ENCODE data around the gene LARP6. TPM values are rescaled to one million over a fixed set of nuclear protein-coding genes. Genes with fewer than 3 reads are reported as not detected.
"Not testable (repeated sequence)": the region's sequence is repeated elsewhere in the genome, so short reads cannot be mapped to it uniquely, and the experiment has no call there.

LARP6 gene
- total RNA-seq, 3 donors from 2014 or later (not counting 1 experiment from before 2014, with no cell fraction given): not detected

DNA sequence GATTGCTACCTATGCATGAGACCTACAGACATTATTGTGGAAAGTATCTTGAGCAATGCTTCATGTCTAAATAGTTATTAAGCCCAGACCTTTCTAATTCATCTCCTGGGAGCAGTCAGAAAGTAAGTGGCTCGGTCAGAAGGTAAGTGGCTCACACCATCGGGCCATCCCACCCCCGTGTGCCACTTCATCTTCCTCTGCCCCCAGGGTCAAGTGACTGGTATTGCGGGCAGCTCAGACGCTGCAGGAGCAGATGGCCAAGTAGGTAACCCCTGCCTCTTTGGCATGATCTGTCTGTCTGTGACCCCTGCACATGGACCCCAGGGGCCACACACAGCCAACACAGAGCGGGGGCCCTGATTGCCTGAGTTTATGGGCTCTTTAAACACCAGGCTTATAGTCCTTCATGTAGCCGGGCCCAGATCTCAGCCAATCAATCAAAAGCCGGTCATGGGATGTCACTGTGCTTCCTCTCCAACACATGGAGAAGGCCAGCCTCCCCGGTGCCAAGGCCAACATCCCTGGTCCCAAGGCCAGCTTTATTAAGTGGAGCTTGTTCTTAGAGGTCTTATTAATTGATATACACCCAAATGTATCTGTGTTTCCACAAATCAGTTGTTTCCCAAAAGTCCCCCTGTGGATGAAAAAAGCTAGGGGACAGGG, 42.9 kb downstream of the LARP6 start:
- intact Hi-C loops (cut with micrococcal nuclease): loop anchor here (5.0 kb wide), 1 partner anchor 1334 kb away; no protein-coding TSS in a partner anchor
- no peak overlapping the region for H3K27ac Mint-ChIP-seq

DNA sequence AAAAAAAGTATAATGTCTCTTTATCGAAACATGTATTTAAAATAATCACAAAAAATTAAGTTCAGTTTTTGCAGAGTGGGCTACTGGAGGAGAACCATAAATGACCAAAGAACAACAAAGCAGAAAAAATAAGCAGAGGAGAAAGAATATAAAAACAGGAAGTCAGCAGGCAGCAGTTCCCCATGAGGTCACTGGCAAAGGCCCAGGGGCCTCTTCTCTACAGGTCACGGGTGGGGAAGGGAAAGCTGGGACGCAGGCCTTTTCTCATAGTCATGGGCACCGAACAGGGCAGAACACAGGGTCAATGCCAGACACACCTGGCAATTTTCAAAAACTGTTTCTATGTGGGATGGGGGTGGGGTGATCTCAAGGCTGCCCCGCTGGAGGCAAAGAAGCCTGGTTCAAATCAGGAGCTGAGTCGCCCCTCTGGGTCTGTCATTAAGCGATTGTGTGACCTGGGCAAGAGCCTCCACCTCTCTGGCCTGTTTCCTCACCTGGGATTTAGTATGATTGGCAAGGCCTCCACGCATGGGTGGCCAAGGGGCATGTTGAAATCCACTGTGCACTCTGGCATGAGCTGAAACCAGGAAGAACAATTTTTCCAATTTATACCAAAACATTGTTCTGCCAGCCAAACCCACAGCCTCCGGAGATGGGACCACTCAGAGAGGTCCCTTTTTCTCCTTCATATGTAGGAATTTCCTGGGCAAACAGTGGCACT, 46.8 kb downstream of the LARP6 start:
- Histone ChIP-seq H3K4me1 (ENCODE audit: control insufficient read depth, insufficient read depth, low read length) (no peaks in the 10 kb centered on the region), H3K27me3 (ENCODE audit: control insufficient read depth, insufficient read depth, low read length) (no peaks in the 10 kb centered on the region), H3K9me3 (ENCODE audit: control insufficient read depth, insufficient read depth, low read length) (no peaks in the 10 kb centered on the region), H3K4me3 (ENCODE audit: low read length) (no peak overlapping the region), H3K27ac (ENCODE audit: low read length) (no peak overlapping the region), H3K36me3 (ENCODE audit: control insufficient read depth, insufficient read depth, low read length) (no peaks in the 10 kb centered on the region)
- no peak overlapping the region for H3K4me3 Mint-ChIP-seq
- H3K27me3 Mint-ChIP-seq (ENCODE audit: low read depth in 2 of 2): peaks cover 0 to 4% of the 10 kb centered on the region in 2 donors
- H3K36me3 Mint-ChIP-seq: no peaks in the 10 kb centered on the region
- TF ChIP-seq, protein P1, sequence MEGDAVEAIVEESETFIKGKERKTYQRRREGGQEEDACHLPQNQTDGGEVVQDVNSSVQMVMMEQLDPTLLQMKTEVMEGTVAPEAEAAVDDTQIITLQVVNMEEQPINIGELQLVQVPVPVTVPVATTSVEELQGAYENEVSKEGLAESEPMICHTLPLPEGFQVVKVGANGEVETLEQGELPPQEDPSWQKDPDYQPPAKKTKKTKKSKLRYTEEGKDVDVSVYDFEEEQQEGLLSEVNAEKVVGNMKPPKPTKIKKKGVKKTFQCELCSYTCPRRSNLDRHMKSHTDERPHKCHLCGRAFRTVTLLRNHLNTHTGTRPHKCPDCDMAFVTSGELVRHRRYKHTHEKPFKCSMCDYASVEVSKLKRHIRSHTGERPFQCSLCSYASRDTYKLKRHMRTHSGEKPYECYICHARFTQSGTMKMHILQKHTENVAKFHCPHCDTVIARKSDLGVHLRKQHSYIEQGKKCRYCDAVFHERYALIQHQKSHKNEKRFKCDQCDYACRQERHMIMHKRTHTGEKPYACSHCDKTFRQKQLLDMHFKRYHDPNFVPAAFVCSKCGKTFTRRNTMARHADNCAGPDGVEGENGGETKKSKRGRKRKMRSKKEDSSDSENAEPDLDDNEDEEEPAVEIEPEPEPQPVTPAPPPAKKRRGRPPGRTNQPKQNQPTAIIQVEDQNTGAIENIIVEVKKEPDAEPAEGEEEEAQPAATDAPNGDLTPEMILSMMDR (IDR thresholded peaks at IDR 0.05): no peak
- H3K4me1 Mint-ChIP-seq: peaks cover 4 to 5% of the 10 kb centered on the region in 2 donors
- intact Hi-C loops (cut with micrococcal nuclease): no loop called here
- H3K27ac Mint-ChIP-seq: no peak overlapping the region
- no peak for DNase-seq
- no peak for ATAC-seq
- 63% methylated on average over 8 of the region's 9 CpGs for WGBS (ENCODE audit: insufficient coverage)
- H3K9me3 Mint-ChIP-seq: no peaks in the 10 kb centered on the region

More for the DNA sequence above, 42.9 kb downstream of the LARP6 start:
- Histone ChIP-seq H3K36me3 (ENCODE audit: control insufficient read depth, insufficient read depth, low read length) (no peaks in the 10 kb centered on the region), H3K27ac (ENCODE audit: low read length) (no peak overlapping the region), H3K9me3 (ENCODE audit: control insufficient read depth, insufficient read depth, low read length) (no peaks in the 10 kb centered on the region), H3K27me3 (ENCODE audit: control insufficient read depth, insufficient read depth, low read length) (no peaks in the 10 kb centered on the region), H3K4me3 (ENCODE audit: low read length) (no peak overlapping the region), H3K4me1 (ENCODE audit: control insufficient read depth, insufficient read depth, low read length) (no peaks in the 10 kb centered on the region)
- TF ChIP-seq, protein P1 (IDR thresholded peaks at IDR 0.05): no peak
- H3K4me1 Mint-ChIP-seq: peaks cover 6% of the 10 kb centered on the region in 2 donors
- H3K36me3 Mint-ChIP-seq: no peaks in the 10 kb centered on the region
- WGBS (ENCODE audit: insufficient coverage): 85% methylated on average over 8 of the region's 9 CpGs
- DNase-seq: no peak
- ATAC-seq: no peak
- H3K27me3 Mint-ChIP-seq (ENCODE audit: low read depth in 2 of 2): peaks cover 0 to 6% of the 10 kb centered on the region in 2 donors
- no peak overlapping the region for H3K4me3 Mint-ChIP-seq
- no peaks in the 10 kb centered on the region for H3K9me3 Mint-ChIP-seq

DNA sequence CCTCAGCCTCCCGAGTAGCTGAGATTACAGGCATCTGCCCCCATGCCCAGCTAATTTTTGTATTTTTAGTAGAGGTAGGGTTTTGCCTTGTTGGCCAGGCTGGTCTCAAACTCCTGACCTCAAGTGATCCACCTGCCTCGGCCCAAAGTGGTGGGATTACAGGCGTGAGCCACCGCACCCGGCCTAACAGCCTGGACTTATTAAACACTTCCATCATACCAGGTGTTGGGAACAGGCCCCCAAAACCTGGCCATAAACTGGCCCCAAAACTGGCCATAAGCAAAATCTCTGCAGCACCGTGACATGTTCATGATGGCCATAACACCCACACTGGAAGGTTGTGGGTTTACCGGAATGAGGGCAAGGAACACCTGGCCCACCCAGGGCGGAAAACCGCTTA, 49.6 kb downstream of the LARP6 start:
- H3K36me3 ChIP-seq (ENCODE audit: control insufficient read depth, insufficient read depth, low read length); H3K27me3 ChIP-seq (ENCODE audit: control insufficient read depth, insufficient read depth, low read length); H3K4me3 Mint-ChIP-seq; H3K4me1 Mint-ChIP-seq; intact Hi-C loops (cut with micrococcal nuclease); H3K4me1 ChIP-seq (ENCODE audit: control insufficient read depth, insufficient read depth, low read length); H3K27ac Mint-ChIP-seq; DNase-seq; H3K27me3 Mint-ChIP-seq (ENCODE audit: low read depth in 2 of 2); H3K4me3 ChIP-seq (ENCODE audit: low read length); H3K9me3 ChIP-seq (ENCODE audit: control insufficient read depth, insufficient read depth, low read length); ATAC-seq; H3K36me3 Mint-ChIP-seq; H3K9me3 Mint-ChIP-seq; H3K27ac ChIP-seq (ENCODE audit: low read length): not testable (repeated sequence)
- 92% methylated on average over 9 of the region's 9 CpGs for WGBS (ENCODE audit: insufficient coverage)

DNA sequence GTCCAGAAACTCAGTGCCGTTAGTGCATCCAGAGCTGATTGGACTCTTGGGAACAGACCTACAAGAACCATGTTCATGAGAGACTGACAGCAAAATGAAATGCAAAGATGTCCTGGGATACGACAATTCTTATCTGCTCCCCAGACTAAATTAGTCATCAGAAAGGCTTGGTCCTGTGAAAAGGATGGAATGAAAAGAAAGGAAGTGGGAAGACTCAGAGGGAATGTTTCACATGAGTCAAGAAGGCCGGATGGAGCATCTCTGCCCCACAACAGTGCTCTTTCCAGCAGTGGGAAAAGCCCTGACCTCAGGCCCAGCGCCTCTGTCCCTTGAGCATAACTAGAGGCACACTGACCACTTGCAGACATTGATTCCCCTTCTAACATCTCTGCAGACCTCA, 51.3 kb downstream of the LARP6 start:
- TF ChIP-seq, protein P1 (IDR thresholded peaks at IDR 0.05): no peak
- Histone ChIP-seq H3K27me3 (ENCODE audit: control insufficient read depth, insufficient read depth, low read length) (no peaks in the 10 kb centered on the region), H3K27ac (ENCODE audit: low read length) (no peak overlapping the region), H3K4me3 (ENCODE audit: low read length) (no peak overlapping the region), H3K9me3 (ENCODE audit: control insufficient read depth, insufficient read depth, low read length) (no peaks in the 10 kb centered on the region), H3K36me3 (ENCODE audit: control insufficient read depth, insufficient read depth, low read length) (no peaks in the 10 kb centered on the region), H3K4me1 (ENCODE audit: control insufficient read depth, insufficient read depth, low read length) (no peaks in the 10 kb centered on the region)
- Mint-ChIP-seq H3K36me3 (no peaks in the 10 kb centered on the region), H3K9me3 (no peaks in the 10 kb centered on the region), H3K27ac (no peak overlapping the region), H3K4me3 (no peak overlapping the region), H3K4me1 (no peaks in the 10 kb centered on the region), H3K27me3 (ENCODE audit: low read depth in 2 of 2) (no peaks in the 10 kb centered on the region)
- intact Hi-C loops (cut with micrococcal nuclease): no loop called here
- no peak for DNase-seq
- 87% methylated on average over 4 of the region's 4 CpGs for whole genome bisulfite sequencing (ENCODE audit: insufficient coverage)
- ATAC-seq: no peak

All from natural killer cell (primary cell).